GM18861 (cell line): ENCODE results near the gene MITF.

Source experiments
- ATAC-seq: cut with Tn5 transposase; IDR thresholded peaks from one replicate; pipeline ENCODE4 v1.9.1; 2021; ENCODE audit not compliant: unreplicated experiment

MITF gene

DNA sequence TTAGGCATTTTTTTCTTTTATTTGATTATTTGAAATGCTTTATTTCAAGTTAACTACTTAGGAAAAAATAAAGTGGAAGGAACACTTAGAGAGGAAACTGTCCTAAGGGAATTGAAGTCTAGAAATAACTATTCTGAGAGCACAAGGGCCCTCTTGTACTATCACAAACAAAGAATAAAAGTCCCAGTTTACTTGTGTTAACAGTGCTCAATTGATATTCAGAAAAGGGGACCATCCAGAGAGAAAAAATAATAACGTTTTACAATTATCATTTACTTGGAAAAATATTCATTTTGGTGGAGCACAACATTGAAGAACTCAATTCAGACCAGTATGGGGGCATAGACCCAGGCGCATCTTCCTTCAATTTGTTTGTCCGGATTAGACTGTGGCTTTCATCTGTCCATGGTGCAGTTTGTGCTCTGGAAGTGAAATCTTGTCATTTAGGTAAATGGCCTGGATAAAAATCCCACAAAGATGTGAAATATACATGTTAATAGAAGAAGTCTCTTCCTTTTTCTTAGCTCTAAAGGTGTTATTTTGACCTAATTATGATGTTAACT, 205.7 kb downstream of the MITF start:
- no peak for ATAC-seq

DNA sequence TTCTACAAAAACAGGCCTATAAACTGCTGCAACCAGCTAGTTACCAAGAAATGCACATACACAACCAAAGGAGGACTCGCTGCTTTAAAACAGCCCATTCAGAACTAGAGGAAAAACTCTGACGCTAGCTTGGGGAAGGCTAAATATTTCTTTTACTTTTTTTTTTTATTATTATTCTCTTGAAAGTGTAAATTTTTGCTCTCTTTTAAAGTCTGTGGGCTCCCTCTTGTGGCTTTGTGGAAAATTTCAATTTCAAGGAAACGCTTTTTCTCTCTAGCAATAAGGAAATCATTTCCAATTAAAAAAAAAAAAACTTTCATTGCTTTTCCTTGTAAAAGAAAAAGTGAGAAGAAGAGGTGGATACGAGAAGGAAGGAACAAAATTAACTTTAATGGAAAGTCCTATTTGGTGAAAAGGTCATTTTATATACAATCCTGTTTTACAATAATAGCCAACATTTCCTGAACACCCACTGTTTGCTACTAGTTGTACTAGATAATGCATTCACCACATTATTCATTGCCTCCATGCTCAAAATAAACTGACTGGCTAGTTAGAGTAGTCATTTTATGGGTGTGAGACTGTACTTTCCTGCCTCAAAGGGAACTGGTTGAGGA, 209.1 kb downstream of the MITF start:
- ATAC-seq = no peak

DNA sequence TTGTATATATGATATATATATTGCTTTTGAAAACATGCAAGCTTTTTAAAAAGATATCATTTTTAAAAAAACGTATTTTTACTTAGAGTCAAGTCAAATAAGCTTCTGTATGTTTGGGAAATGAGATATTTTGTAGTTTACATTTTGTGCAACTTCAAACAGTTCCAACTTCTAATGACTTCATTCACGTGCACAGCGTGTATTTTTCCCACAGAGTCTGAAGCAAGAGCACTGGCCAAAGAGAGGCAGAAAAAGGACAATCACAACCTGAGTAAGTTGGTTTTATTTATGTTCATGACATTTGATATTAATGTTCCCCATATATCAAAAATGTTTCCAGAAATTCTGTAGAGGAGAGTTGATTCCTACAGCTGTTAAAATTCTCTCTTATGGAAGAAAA, 212.4 kb downstream of the MITF start:
- no peak for ATAC-seq

DNA sequence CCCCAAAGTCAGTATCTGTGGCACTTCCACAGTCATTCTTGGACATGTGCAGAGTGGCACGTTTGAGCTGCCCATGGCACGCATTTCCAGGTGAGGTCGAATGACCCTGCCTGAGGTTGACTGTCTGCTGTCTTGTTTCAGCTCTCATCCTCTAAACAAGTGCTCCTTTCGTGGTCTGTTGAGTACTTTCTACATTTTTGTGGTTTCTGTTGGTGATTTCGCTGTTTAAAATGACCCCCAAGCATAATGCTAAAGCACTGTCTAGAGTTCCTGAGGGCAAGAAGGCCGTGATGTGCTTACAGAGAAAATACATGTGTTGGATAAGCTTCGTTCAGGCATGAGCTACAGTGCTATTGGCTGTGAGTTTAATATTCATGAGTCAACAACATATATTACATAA, 220.3 kb downstream of the MITF start:
- ATAC-seq = no peak

DNA sequence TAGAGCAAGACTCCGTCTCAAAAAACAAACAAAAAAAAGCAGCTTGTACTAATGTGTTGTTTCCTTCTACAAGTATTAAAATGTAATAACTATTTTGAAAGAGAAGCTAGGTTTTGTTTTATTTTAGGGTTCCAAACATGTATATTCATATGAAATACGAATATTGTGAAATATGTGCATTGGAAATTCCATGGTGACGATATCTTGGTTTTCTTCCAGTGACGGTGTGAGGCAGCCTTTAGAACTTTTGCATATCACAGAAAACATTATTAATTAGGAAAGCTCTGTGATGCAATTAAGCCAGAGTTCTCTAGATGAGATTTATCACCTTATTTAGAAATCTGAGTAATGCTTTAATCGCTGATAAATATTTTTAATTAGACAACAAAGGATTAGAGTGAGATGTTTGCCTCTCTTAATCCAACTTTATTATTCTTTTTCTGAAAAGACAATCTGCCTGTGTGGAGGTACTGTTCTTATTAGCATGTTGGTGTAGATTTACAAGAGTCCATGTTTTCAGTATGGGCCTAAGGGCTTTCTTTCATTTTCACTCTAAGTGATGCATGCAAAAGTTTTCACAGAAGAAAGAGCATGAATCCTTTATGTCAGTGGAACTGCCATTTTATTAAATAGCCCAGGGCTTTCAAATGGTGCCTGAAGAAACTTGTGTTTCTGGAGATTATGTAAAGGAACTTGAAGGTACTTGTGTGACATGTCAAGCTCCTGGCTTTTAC, 222.6 kb downstream of the MITF start:
- no peak for ATAC-seq

DNA sequence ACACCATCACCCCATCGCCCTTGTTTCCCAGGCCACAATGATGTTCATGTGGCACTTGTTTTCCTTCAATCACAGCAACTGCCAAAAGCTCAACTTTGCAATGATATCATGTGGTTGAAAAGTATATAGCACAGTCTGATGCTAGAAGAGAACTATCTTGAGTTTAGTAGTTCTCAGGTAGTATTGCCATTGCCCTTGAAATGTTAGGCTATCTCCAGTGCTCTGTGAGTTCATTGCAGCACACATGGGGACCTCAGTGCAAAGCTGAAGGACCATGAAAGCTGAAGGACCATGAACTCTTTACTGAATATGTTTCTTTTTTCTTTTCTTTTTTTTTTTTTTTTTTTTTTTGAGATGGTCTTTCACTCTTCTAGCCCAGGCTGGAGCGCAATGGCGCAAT, 224.4 kb downstream of the MITF start:
- no peak for ATAC-seq

DNA sequence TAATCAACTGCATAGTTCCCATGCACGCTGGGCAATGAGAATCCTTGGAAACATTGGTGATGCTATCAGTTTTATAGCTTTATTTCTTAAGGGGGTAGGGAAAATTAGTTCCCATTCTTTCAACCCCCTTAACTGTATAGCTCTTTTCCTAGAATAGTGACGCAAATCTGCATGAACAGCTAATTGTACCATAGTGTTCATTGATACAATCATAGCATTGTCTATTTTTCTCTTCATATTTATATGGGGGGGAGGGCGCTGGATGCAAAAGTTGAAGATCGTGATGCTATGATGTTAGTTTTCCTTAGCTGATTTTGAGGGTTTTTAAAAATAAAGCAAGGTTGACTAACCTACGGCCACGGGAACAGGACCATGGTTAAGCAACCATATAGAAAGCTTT, 227.9 kb downstream of the MITF start:
- no peak for ATAC-seq

DNA sequence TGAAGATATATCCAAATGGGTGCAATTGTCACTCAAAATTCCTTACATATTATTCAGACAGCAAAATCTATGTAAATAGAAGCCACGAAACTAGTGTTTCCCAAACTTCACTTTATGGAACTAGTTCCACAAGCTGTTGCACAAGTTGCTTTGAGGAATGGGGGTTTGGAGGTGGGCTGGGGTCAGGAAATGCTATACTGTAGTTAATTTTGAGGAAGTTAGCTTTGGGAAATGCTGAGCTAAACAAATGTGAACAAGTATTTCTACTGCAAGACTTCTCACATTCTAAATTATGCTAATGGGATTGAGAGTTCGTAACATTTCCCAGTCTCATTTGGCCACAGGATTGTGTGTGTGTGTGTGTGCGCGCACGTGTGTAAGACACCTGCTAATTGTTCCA, 231.6 kb downstream of the MITF start:
- ATAC-seq = no peak

DNA sequence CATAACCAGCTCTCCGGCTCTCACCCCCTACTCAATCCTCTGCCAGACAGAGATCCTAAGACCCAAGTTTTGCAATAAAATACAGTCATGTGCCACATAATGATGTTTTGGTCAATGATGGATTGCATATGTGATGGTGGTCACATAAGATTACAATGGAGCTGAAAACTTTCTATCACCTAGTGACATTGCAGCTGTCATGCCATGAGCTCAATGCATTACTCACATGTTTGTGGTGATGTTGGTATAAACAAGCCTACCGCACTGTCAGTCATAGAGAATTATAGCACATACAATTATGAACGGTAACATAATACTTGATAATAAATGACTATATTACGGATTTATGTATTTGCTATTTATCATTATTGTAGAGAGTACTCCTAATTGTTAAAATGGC, 233.4 kb downstream of the MITF start:
- no peak for ATAC-seq

DNA sequence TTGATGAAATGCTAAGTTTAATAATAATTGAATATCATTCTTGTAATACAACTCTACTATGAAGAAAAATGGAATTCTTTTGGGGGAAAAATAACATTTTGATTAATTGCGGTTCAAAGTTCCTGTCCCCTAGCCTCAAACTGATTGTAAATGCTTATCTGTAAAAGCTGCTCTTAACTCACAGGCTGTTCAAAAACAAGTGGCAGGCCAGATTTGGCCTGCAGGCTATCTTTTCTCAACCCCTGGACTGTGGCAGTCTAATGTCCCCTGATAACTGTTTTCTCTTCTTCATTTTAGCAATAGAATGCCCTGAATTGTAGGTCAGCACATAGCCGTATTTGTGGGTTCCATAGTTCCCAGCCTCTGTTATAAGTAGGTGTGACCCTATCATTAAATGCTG, 236.8 kb downstream of the MITF start:
- no peak for ATAC-seq

DNA sequence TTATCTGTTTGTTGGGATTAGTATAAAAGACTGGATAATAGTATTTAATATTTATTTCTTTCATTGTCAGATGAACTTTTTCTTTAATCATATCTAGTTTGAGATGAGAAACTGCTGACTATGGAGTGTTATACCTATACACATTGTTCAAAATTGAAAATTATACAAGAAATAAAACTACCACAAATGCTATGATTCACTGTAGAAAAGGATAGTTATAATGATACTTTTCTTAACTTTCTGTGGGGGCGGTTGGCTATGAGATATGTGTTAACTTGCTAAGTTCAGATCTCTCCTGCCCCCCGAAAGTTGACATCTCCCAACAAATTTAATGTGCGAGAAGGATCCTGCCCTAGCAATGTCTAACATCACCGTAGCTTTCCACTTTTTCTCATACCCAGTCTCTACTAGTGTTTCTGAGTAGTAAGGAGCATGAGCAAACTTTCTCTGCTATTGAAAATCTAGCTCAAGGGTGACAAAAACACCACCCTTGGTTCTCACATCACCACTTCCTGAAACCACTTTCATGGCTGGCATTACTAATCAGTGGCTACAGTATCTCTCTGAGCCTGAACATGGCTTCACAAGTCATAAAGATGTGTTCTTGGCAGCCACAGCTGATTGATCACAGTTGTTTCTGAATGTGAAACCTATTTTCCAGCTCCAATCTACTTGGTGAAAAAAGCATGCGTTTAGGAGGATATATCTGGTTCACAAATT, 244.4 kb downstream of the MITF start:
- no peak for ATAC-seq

DNA sequence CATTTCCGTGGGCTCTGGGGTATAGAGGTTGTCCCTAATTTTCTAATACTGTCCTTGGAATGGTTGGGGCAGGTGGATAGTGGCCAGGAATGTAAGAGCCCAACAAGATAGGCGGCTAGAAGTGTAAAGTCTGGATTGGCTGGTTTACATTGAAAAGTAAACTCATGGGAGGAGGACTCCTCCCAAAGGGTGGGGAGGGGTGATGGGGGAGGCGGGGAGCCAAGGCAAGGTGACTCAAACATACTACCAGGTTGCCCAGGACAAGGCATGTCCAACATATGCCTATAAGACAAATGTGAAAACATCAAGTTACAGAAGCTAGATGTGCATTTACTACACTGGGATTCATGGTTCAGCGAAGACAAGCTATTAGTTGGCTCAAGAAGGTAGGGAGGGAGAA, 246.0 kb downstream of the MITF start:
- no peak for ATAC-seq

DNA sequence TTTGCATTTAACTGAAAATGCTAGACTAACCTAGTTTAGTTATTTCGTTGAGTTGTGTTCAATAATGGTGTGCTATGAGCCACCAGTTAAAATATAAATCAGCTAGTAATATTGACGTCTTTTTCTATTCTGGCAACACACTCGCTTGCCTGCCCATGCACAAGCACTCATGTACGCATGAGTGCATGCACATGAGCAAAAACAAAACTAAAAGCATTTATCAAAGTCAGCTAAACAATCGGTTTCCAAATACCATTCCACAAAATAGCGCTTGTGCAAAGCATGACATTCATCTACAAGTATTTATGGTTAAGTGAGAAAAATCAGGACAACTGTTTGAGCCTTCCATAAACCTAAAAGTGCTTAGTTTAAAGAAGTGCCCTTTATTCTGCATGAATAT, 247.2 kb downstream of the MITF start:
- ATAC-seq = peak; percentile 69

DNA sequence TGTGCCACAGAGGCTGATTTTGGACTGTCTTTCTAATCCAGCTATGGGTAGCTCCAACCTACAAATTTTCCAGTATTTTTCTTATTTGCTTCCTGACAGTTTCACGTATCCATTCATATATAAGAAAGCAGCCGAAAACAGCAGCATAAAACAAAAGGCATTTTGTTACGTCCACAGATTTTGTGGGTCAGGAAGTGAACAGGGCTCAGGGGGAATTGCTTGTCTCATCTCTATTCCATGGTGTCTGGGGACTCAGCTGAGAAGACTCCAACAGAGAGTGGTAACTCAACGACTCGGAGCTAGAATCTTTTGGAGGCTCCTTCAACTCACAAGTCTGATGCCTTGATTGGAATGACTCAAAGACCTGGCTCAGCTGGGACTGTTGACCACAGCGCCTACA, 248.6 kb downstream of the MITF start:
- no peak for ATAC-seq

DNA sequence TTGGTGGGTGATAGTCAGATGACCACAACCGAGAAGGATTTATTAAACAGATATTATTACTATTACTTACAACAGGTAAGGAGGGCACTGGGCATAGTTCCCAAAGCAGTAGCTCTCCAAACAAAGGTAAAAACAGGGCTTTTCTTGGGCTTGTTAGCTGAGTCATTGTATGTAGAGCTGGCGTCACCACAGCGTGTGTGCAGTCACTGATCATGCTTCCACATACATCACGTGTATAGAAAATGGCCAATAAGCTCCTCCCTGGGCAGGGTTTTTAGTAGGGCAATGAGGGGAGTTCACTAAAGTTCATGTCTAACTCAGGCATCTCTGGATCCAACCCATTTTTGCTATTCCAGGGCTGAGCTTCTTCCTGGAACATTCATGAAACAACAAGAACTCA, 254.5 kb downstream of the MITF start:
- ATAC-seq = no peak

DNA sequence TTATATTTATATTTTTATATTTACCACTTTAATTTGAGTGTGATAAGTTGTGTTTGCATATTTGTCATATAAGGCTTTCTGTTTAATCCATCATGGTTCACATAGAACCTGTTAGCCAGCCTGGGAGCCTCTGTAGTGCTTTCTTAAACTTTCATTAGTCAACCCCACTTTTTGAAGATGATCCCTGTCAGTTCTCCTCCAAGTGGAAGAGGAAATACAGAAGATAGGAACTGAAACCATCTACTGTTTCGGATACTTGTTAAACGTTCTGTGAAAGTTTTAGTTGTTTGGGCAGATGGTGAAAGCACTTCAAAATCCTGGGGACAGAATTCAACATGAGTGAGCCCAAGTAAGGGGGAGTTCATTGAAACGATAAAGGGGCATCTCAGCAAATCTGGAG, 255.7 kb downstream of the MITF start:
- ATAC-seq = no peak

DNA sequence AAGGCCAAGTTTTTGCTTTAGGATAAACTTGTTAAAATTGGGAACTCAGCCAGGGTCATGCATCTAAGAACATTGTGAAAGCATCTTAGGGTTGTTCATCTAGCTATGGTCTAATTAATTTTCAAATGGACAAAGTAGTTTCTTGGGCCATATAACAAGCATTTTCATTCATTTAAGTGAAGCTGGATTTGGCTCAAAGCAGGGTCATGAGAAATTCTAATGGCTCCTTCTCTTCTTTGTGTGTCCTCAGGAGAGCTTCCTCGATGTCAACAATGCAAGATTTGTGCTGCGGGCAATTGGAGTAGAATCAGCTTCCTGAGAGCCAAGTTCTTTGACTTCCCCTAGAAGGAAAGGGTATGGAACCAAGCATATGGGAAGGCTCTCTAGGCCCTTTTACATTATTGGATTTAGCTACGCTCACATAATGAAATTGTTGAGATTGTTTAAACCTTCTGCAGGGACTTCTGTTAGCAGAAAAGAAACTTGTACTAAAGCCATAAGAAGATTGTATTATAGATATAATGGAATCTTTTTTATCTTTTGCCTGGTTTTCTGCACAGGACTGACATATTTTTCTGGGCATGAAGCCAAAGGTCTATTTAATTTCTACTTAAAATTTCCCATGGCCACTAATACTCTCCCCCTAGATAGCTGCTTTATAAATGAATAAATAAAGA, 258.5 kb downstream of the MITF start:
- no peak for ATAC-seq

DNA sequence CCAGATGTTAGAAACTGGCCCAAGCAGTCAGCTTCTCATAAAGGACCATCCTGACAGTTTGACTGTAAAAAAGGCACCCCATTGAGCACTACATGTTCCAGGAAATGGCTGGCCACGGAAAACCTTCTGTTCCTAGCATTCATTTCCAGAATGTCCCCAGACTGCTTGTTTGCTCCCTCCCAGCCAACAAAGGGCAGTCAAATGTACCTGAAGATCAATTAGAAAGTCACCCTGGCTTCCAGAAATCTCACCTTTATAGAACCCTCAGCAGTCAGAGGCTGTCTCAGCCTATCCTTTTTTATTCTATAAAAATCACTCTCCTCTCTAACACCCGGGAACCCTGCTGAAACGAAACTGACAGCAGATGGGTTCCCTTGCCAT, 259.5 kb downstream of the MITF start:
- ATAC-seq = no peak

DNA sequence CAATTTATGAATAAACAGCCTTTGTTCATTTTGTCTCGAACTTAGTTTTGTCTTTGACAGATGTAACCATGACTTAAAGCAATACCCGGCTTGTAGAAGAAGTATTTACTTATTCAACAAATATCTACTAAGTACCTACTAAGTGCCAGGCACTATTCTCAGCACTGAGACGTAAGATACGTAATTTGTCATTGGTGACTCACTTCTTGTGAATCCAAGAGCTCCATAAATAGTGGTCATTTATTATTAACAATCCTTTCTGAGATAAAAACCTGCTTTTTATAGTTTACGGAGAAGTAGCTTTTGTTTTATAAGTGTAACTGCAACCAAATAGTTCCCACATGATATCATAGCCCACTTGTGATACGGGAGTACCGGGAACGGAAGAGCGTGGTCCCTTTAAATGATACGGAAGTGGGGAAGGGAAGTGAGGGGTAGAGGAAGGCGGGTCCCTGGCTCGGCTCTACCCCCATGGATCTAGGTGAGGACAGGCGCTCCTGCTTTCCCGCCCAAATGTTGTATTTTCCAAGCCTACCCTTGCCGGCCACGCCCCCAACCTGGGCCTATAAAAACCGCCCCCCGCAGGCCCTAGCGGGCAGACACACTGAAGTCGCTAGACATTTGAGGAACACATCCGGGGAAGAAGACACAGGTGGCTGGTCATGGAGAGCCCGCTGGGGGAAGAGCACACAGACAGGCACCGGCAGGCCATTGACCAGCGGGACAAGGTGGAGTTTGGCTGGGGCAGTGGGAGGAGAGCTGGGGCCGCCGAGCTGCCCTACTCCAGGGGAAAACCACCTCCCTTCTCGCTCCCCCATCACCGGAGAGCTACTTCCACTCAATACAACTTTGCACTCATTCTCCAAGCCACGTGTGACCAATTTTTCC, 260.1 kb downstream of the MITF start, which contains the start of gene SAMMSON:
SAMMSON (plus strand) TSS at position 594 of the 888 bp plus-strand sequence.
- ATAC-seq = no peak

DNA sequence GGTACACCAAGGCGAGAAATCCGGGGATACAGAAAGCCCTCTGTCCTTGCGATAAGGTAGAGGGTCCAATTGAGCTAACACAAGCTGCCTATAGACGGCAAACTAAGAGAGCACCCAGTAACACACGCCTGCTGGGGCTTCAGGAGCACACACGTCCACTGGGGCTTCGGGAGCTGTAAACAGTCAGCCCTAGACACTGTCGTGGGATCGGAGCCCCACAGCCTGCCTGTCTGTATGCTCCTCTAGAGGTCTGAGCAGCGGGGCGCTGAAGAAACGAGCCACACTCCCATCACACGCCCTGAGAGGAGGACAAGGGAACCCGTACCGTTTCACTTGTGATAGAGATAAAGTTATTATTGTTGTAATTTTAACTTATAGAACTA, 260.8 kb downstream of the MITF start:
- no peak for ATAC-seq
